H1 (cell line): ENCODE measurements around the gene SFN. TPM values are rescaled to one million over a fixed set of nuclear protein-coding genes. Genes with fewer than 3 reads are reported as not detected.
"Not testable (repeated sequence)": the region's sequence is repeated elsewhere in the genome, so short reads cannot be mapped to it uniquely, and the experiment has no call there.

ENCODE experiments used
- CTCF ChIA-PET: fragments of 300-600 bp; sonication (Branson Sonifier 250); formaldehyde crosslinking; loops from one replicate; lab custom pipeline; 2021; ENCODE audit not compliant: partially characterized antibody; lab: Charles Lee
- POLR2A ChIA-PET: fragments of 300-600 bp; sonication (Branson Sonifier 250); formaldehyde crosslinking; loops from one replicate; lab custom pipeline; 2021; ENCODE audit warnings: inconsistent platforms; ENCODE audit not compliant: partially characterized antibody; lab: Charles Lee
- DNase-seq, 2 experiments: peaks; one replicate each; pipeline versions ENCODE4 v3.0.0 to v3.0.0-alpha.2; 2010 to 2022; ENCODE audit warnings: low spot score in 2 of 2, low read depth in 1 of 2, mixed read lengths in 1 of 2
- FAIRE-seq: peaks from 2 replicates; lab custom pipeline; 2011; peaks lifted over from hg19 to GRCh38; lab: Jason Lieb, UNC
- H2AFZ ChIP-seq: 2 replicates; pipeline ENCODE4 v1.8.1; 2012; ENCODE audit warnings: low read length, inconsistent platforms
- H2AK5ac ChIP-seq: 2 replicates; pipeline ENCODE4 v1.6.1; 2013; ENCODE audit warnings: low read depth, low read length
- H2BK120ac ChIP-seq: replicated peaks from 2 replicates; pipeline ENCODE3; 2013; ENCODE audit warnings: low read depth, low read length, inconsistent platforms
- H2BK12ac ChIP-seq: 2 replicates; pipeline ENCODE4 v1.6.1; 2013; ENCODE audit warnings: low read depth, low read length
- H2BK15ac ChIP-seq: 2 replicates; pipeline ENCODE4 v1.6.1; 2013; ENCODE audit warnings: low read length
- H2BK20ac ChIP-seq: 2 replicates; pipeline ENCODE4 v1.6.1; 2013; ENCODE audit warnings: low read length
- H2BK5ac ChIP-seq: 2 replicates; pipeline ENCODE4 v1.6.1; 2013; ENCODE audit warnings: low read depth, low read length
- H3K14ac ChIP-seq: 2 replicates; pipeline ENCODE4 v1.6.1; 2013; ENCODE audit warnings: inconsistent platforms; ENCODE audit not compliant: insufficient read length
- H3K18ac ChIP-seq: 2 replicates; pipeline ENCODE4 v1.6.1; 2013; ENCODE audit warnings: low read length; ENCODE audit errors: extremely low read depth
- H3K23ac ChIP-seq: 2 replicates; pipeline ENCODE4 v1.6.1; 2013; ENCODE audit warnings: inconsistent platforms; ENCODE audit not compliant: insufficient read length
- H3K23me2 ChIP-seq: 2 replicates; pipeline ENCODE4 v1.6.1; 2013; ENCODE audit warnings: low read depth, low read length
- H3K27ac ChIP-seq: 2 replicates; pipeline ENCODE4 v1.6.1; 2011; ENCODE audit warnings: low read depth, low read length, inconsistent platforms
- H3K27me3 ChIP-seq, 4 experiments: replicated peaks in 1 of 4; 1 replicate in 1 of 4; 2 replicates in 3 of 4; pipeline versions ENCODE4 v1.6.1 to v1.8.1; 2011 to 2013; ENCODE audit warnings: low read length in 3 of 4, mild to moderate bottlenecking in 3 of 4, inconsistent platforms in 2 of 4, mixed read lengths in 2 of 4, moderate library complexity in 1 of 4; ENCODE audit not compliant: control insufficient read depth in 3 of 4, insufficient read depth in 3 of 4; ENCODE audit errors: extremely low read depth in 1 of 4
- H3K36me3 ChIP-seq, 4 experiments: 2 replicates each; pipeline versions ENCODE4 v1.6.1 to v1.8.1; 2011 to 2013; ENCODE audit warnings: mild to moderate bottlenecking in 4 of 4, low read length in 3 of 4, moderate library complexity in 2 of 4, control low read depth in 1 of 4, inconsistent platforms in 1 of 4; ENCODE audit not compliant: insufficient read depth in 4 of 4, control insufficient read depth in 2 of 4
- H3K4ac ChIP-seq: replicated peaks from 2 replicates; pipeline ENCODE3; 2013; ENCODE audit warnings: low read length, low read depth, mixed read lengths, inconsistent platforms; ENCODE audit not compliant: insufficient read length
- H3K4me1 ChIP-seq, 4 experiments: replicated peaks in 1 of 4; 1 replicate in 1 of 4; 2 replicates in 3 of 4; pipeline versions ENCODE4 v1.6.1 to v1.8.1; 2011 to 2013; ENCODE audit warnings: low read length in 3 of 4, inconsistent platforms in 2 of 4, mixed read lengths in 1 of 4; ENCODE audit not compliant: insufficient read depth in 4 of 4, control insufficient read depth in 3 of 4
- H3K4me2 ChIP-seq, 2 experiments: 2 replicates each; pipeline versions ENCODE4 v1.6.1 to v1.8.1; 2011 to 2013; ENCODE audit warnings: low read depth in 2 of 2, low read length in 2 of 2, control low read depth in 1 of 2, inconsistent platforms in 1 of 2, mild to moderate bottlenecking in 1 of 2; ENCODE audit not compliant: insufficient read depth in 1 of 2
- H3K4me3 ChIP-seq, 4 experiments: fragments of 200-600, 300-600 bp in 1 of 4; sonication (generic), shearing (Covaris generic), sonication (Bioruptor Twin) in 1 of 4; 2 replicates each; pipeline versions ENCODE4 v1.5.1 to v1.8.1; 2011 to 2016; ENCODE audit warnings: low read length in 4 of 4, low read depth in 3 of 4, control low read depth in 2 of 4, inconsistent platforms in 2 of 4, mild to moderate bottlenecking in 2 of 4, mixed read lengths in 1 of 4, moderate library complexity in 1 of 4; ENCODE audit not compliant: insufficient read depth in 2 of 4; ENCODE audit errors: extremely low read depth in 1 of 4
- H3K56ac ChIP-seq: replicated peaks from 2 replicates; pipeline ENCODE3; 2013; ENCODE audit warnings: low read depth, mild to moderate bottlenecking, mixed read lengths, low read length, inconsistent platforms; ENCODE audit not compliant: insufficient read length
- H3K79me1 ChIP-seq: 2 replicates; pipeline ENCODE4 v1.6.1; 2013; ENCODE audit warnings: low read depth, low read length, control low read depth
- H3K79me2 ChIP-seq, 2 experiments: 2 replicates each; pipeline versions ENCODE4 v1.6.1 to v1.8.1; 2012 to 2013; ENCODE audit warnings: low read length in 2 of 2, mild to moderate bottlenecking in 2 of 2, inconsistent platforms in 1 of 2; ENCODE audit not compliant: insufficient read depth in 2 of 2, control insufficient read depth in 1 of 2
- H3K9ac ChIP-seq, 4 experiments: replicated peaks in 1 of 4; 1 replicate in 1 of 4; 2 replicates in 3 of 4; pipeline versions ENCODE4 v1.6.1 to v1.8.1; 2011 to 2013; ENCODE audit warnings: low read depth in 3 of 4, low read length in 3 of 4, control low read depth in 2 of 4, mild to moderate bottlenecking in 2 of 4, moderate library complexity in 2 of 4, inconsistent platforms in 1 of 4; ENCODE audit errors: extremely low read depth in 1 of 4
- H3K9me3 ChIP-seq, 2 experiments: 2 replicates each; pipeline versions ENCODE4 v1.6.1 to v1.8.1; 2012 to 2013; ENCODE audit warnings: mild to moderate bottlenecking in 2 of 2, moderate library complexity in 2 of 2, control low read depth in 1 of 2, inconsistent platforms in 1 of 2, low read depth in 1 of 2, low read length in 1 of 2, mixed read lengths in 1 of 2; ENCODE audit not compliant: insufficient read depth in 2 of 2
- H4K20me1 ChIP-seq, 2 experiments: replicated peaks in 1 of 2; 2 replicates each; pipeline versions ENCODE3 to v1.8.1; 2011 to 2013; ENCODE audit warnings: inconsistent platforms in 2 of 2, low read length in 2 of 2, mild to moderate bottlenecking in 1 of 2; ENCODE audit not compliant: insufficient read depth in 2 of 2, control insufficient read depth in 1 of 2
- H4K5ac ChIP-seq: 2 replicates; pipeline ENCODE4 v1.6.1; 2013; ENCODE audit warnings: low read length, low read depth, mixed read lengths, inconsistent platforms; ENCODE audit not compliant: insufficient read length
- H4K8ac ChIP-seq: 2 replicates; pipeline ENCODE4 v1.8.0; 2013; ENCODE audit warnings: mild to moderate bottlenecking, moderate library complexity, low read length, inconsistent platforms; ENCODE audit not compliant: insufficient read depth; ENCODE audit errors: extremely low read depth
- H4K91ac ChIP-seq: replicated peaks from 2 replicates; pipeline ENCODE3; 2013; ENCODE audit warnings: low read length, mixed read lengths, inconsistent platforms; ENCODE audit not compliant: insufficient read length
- WGBS, 2 experiments: shearing (Covaris generic) in 1 of 2; methylation state at CpG; one replicate each; pipeline versions ENCODE4 v1.1.6 to v1.1.7; 2013 to 2015; ENCODE audit warnings: low lambda C conversion rate in 2 of 2, mixed read lengths in 2 of 2, inconsistent platforms in 1 of 2, low coverage in 1 of 2, missing lambda C conversion rate in 1 of 2; ENCODE audit not compliant: insufficient replicate concordance in 2 of 2, insufficient coverage in 1 of 2, insufficient read length in 1 of 2; ENCODE audit errors: extremely low coverage in 1 of 2, missing lambda C conversion rate in 1 of 2; 5-methylcytosine and 5-hydroxymethylcytosine counted together
- polyA plus RNA-seq, 7 experiments: library from polyadenylated mRNA; depleted of rRNA in 3 of 7; stranded (reverse) in 5 of 7; unstranded in 2 of 7; fragments of >200 nt in 5 of 7; fragments of 200-250 nt in 2 of 7; gene quantifications; 1 replicate in 5 of 7; 2 replicates in 1 of 7; 4 replicates in 1 of 7; pipeline versions ENCODE4 v1.2.1 to v1.2.3, GENCODE V29; 2011 to 2013; ENCODE audit warnings: missing spikeins in 2 of 7, mixed read lengths in 2 of 7
- total RNA-seq: library from RNA; stranded (reverse); fragmentation: NEBNext Ultra II Directional; extraction: Animal tissue kit (Norgen Biotek cat#: 25700); gene quantifications from 2 replicates; pipeline ENCODE4 v1.2.1, GENCODE V29; 2021

The SFN gene
- total and polyA plus RNA-seq, 2 of the 8 experiments (the other 6 are each of a cell fraction or from before 2014, with no cell fraction given): 3.3 to 3.9 TPM

DNA sequence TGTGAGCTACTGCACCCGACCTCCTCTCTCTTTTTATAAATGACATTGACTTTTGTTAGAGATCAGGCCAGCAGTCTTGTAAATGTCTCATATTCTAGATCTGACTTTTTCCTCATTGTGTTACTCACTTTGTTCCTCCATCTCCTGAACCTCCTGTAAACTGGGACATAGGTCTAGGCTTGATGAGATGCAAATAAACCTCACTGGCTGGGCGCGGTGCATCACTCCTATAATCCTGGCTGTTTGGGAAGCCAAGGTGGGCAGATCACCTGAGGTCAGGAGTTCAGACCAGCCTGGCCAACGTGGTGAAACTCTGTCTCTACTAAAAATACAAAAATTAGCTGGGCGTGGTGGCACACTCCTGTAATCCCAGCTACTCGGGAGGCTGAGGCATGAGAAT lies 15.1 kb upstream of the SFN start:
- CTCF ChIA-PET: interaction anchor here (1.2 to 4.6 kb wide), 6 partner anchors 12 to 171 kb away, joined by 3 to 57 read pairs (median 18); no protein-coding TSS in a partner anchor
- H4K20me1 ChIP-seq, H2AK5ac ChIP-seq, H3K4me3 ChIP-seq, H3K27me3 ChIP-seq, H2AFZ ChIP-seq, H3K4me2 ChIP-seq, FAIRE-seq, H3K9me3 ChIP-seq, H3K79me1 ChIP-seq, H3K4ac ChIP-seq, H4K5ac ChIP-seq, H3K9ac ChIP-seq, H2BK120ac ChIP-seq, H2BK20ac ChIP-seq, DNase-seq, H3K4me1 ChIP-seq, H3K27ac ChIP-seq, H3K23me2 ChIP-seq, H4K91ac ChIP-seq, H4K8ac ChIP-seq, H2BK12ac ChIP-seq, H3K56ac ChIP-seq, H3K14ac ChIP-seq, POLR2A ChIA-PET, H3K23ac ChIP-seq, H3K18ac ChIP-seq, H2BK5ac ChIP-seq, H3K79me2 ChIP-seq, H2BK15ac ChIP-seq: not testable (repeated sequence)
- 87% methylated on average over 6 of the region's 6 CpGs; no CpG with 5 or more reads in 1 of the 2 experiments for WGBS, 2 experiments
- H3K36me3 ChIP-seq: peaks cover 0 to 25% (median 15%) of the 10 kb centered on the region in 4 experiments; a peak in 5 of 8 replicates
